ENCODE measurements around the gene CTAG1B.

- TF ChIP-seq CTCF (IDR thresholded peaks at IDR 0.05), result no peak
- no peak for TF ChIP-seq POLR2A (IDR thresholded peaks at IDR 0.05)
Measured at GRCh38 chrX:154593201-154593600, 25.9 kb downstream of the CTAG1B start.
